Lung (tissue), 12 donors: ENCODE data around the gene BICDL2. TPM values are rescaled to one million over a fixed set of nuclear protein-coding genes. Genes with fewer than 3 reads are reported as not detected.
"Not testable (repeated sequence)": the region's sequence is repeated elsewhere in the genome, so short reads cannot be mapped to it uniquely, and the experiment has no call there.

Experiments used
- ATAC-seq: fragments of 200-7000 bp; cut with Tn5 transposase; one replicate; pipeline ENCODE4 v1.9.1; 2020; ENCODE audit warnings: moderate number of reproducible peaks; ENCODE audit not compliant: insufficient read depth, low FRiP score
- DNase-seq, 3 donors: peaks; one replicate each; pipeline ENCODE4 v3.0.0-alpha.2; 2013 to 2017
- H3K27ac ChIP-seq, 2 donors: one replicate each; pipeline ENCODE4 v1.5.1; 2013; ENCODE audit warnings: mild to moderate bottlenecking in 2 of 2, moderate library complexity in 2 of 2, control low read depth in 1 of 2, inconsistent platforms in 1 of 2, low read depth in 1 of 2, low read length in 1 of 2
- H3K27me3 ChIP-seq, 3 donors: one replicate each; pipeline ENCODE4 v1.5.1; 2013; ENCODE audit warnings: low read length in 2 of 3; ENCODE audit not compliant: control insufficient read depth in 3 of 3, insufficient read depth in 3 of 3
- H3K36me3 ChIP-seq, 4 donors: one replicate each; pipeline ENCODE4 v1.5.1; 2013; ENCODE audit warnings: low read length in 4 of 4, mild to moderate bottlenecking in 1 of 4, moderate library complexity in 1 of 4; ENCODE audit not compliant: control insufficient read depth in 4 of 4, insufficient read depth in 4 of 4
- H3K4me1 ChIP-seq, 5 donors: one replicate each; pipeline ENCODE4 v1.5.1; 2013; ENCODE audit warnings: low read length in 5 of 5, mild to moderate bottlenecking in 2 of 5, moderate library complexity in 1 of 5; ENCODE audit not compliant: control insufficient read depth in 5 of 5, insufficient read depth in 5 of 5
- H3K4me3 ChIP-seq: one replicate; pipeline ENCODE4 v1.5.1; 2013; ENCODE audit warnings: mild to moderate bottlenecking, control low read depth, moderate library complexity
- H3K9ac ChIP-seq, 2 donors: one replicate each; pipeline ENCODE4 v1.5.1; 2013; ENCODE audit warnings: low read length in 2 of 2, control low read depth in 1 of 2; ENCODE audit not compliant: insufficient read depth in 1 of 2
- H3K9me3 ChIP-seq, 4 donors: one replicate each; pipeline ENCODE4 v1.5.1; 2013; ENCODE audit warnings: low read length in 3 of 4, mild to moderate bottlenecking in 1 of 4, moderate library complexity in 1 of 4; ENCODE audit not compliant: control insufficient read depth in 4 of 4, insufficient read depth in 3 of 4
- CTCF ChIP-seq: IDR thresholded peaks from 2 replicates; pipeline ENCODE4 v1.5.1; 2012; ENCODE audit warnings: mild to moderate bottlenecking; ENCODE audit errors: control extremely low read depth, extremely low read depth
- WGBS, 2 donors: extraction: QIAGEN DNeasy Blood & Tissue Kit; methylation state at CpG; one replicate each; pipeline ENCODE4 v1.1.7; 2013; 5-methylcytosine and 5-hydroxymethylcytosine counted together
- polyA plus RNA-seq, 2 donors: library from polyadenylated mRNA; stranded (reverse); fragments of 200-250 nt; gene quantifications; one replicate each; pipeline ENCODE4 v1.2.1, GENCODE V29; 2013
- total RNA-seq, 2 donors: library from RNA; depleted of rRNA in 1 of 2; stranded (reverse); fragments of >200 nt in 1 of 2; gene quantifications; one replicate each; pipeline ENCODE4 v1.2.1, GENCODE V29; 2014 to 2021
- donor health status: control.
- donor health status: control.
- donor health status: Bipolar disorder and iron deficiency.
- donor health status: healthy.
- donor health status: DM: yes; HTN: yes; CAD: no.

The BICDL2 gene
- total and polyA plus RNA-seq, 4 donors, result 12.7 to 24.4 (median 16.5) TPM

GRCh38 chr16:3073448-3073847, 36.7 kb upstream of the BICDL2 start:
- peaks cover 0 to 7% (median 0%) of the 10 kb centered on the region in 3 donors for H3K27me3 ChIP-seq
- H3K9ac ChIP-seq, result no peak overlapping the region
- H3K4me3 ChIP-seq, result no peak overlapping the region
- H3K9me3 ChIP-seq, result no peaks in the 10 kb centered on the region
- peaks cover 0 to 5% (median 2%) of the 10 kb centered on the region in 5 donors for H3K4me1 ChIP-seq
- ATAC-seq (no peak), DNase-seq (no peak)
- WGBS, 2 donors, result 80 to 88% methylated on average over 7 of the region's 7 CpGs
- H3K36me3 ChIP-seq, result peaks cover 0 to 9% (median 0%) of the 10 kb centered on the region in 4 donors
- no peak for TF ChIP-seq CTCF
- no peak overlapping the region for H3K27ac ChIP-seq

GRCh38 chr16:3072576-3073263, 36.0 kb upstream of the BICDL2 start:
- H3K4me1 ChIP-seq, H3K27me3 ChIP-seq, H3K9me3 ChIP-seq, ATAC-seq, H3K27ac ChIP-seq, H3K9ac ChIP-seq, DNase-seq, H3K4me3 ChIP-seq: not testable (repeated sequence)
- H3K36me3 ChIP-seq, result peaks cover 0 to 13% (median 0%) of the 10 kb centered on the region in 4 donors
- 64 to 66% methylated on average over 8 to 9 of the region's 18 CpGs for WGBS, 2 donors

GRCh38 chr16:3072148-3072547, 35.4 kb upstream of the BICDL2 start:
- H3K4me1 ChIP-seq, result peaks cover 0 to 12% (median 0%) of the 10 kb centered on the region in 5 donors
- DNase-seq, H3K4me3 ChIP-seq, H3K27ac ChIP-seq, H3K9ac ChIP-seq, H3K27me3 ChIP-seq, ATAC-seq, H3K9me3 ChIP-seq: not testable (repeated sequence)
- WGBS, 2 donors, result 30 to 51% methylated on average over 3 of the region's 4 CpGs
- peaks cover 0 to 17% (median 0%) of the 10 kb centered on the region in 4 donors for H3K36me3 ChIP-seq

GRCh38 chr16:3071655-3072054, 34.9 kb upstream of the BICDL2 start:
- Histone ChIP-seq H3K9me3 (no peaks in the 10 kb centered on the region), H3K4me3 (no peak overlapping the region), H3K27me3 (peaks cover 0 to 7% (median 0%) of the 10 kb centered on the region in 3 donors), H3K27ac (no peak overlapping the region), H3K4me1 (peaks cover 0 to 12% (median 0%) of the 10 kb centered on the region in 5 donors), H3K9ac (no peak overlapping the region), H3K36me3 (peaks cover 0 to 17% (median 0%) of the 10 kb centered on the region in 4 donors)
- no peak for DNase-seq
- TF ChIP-seq CTCF, result no peak
- 91 to 92% methylated on average over 7 of the region's 7 CpGs for WGBS, 2 donors
- ATAC-seq, result no peak
